ENCODE results near the gene CREBBP.

The CREBBP gene

GRCh38 chr16:3730161-3731125, 150.1 kb downstream of the CREBBP start:
- Histone ChIP-seq H3K9me3 (ENCODE audit: control insufficient read depth in 1 of 2, low read length in 2 of 2) (no peaks in the 10 kb centered on the region), H3K4me3 (ENCODE audit: low read depth in 1 of 2, low read length in 2 of 2) (no peak overlapping the region), H3K36me3 (ENCODE audit: control insufficient read depth in 1 of 2, insufficient read depth in 2 of 2, low read length in 2 of 2) (peaks cover 49 to 80% of the 10 kb centered on the region in 2 donors), H3K4me1 (ENCODE audit: control insufficient read depth in 1 of 2, insufficient read depth in 2 of 2, low read length in 2 of 2) (no peaks in the 10 kb centered on the region), H3K9ac (ENCODE audit: low read depth in 1 of 2, low read length in 2 of 2) (no peak overlapping the region), H3K27me3 (ENCODE audit: control insufficient read depth in 1 of 2, insufficient read depth in 2 of 2, low read length in 2 of 2) (no peaks in the 10 kb centered on the region), H3K27ac (ENCODE audit: low read depth, low read length) (no peak overlapping the region)

GRCh38 chr16:3729161-3730112, 151.1 kb downstream of the CREBBP start:
- no peaks in the 10 kb centered on the region for H3K27me3 ChIP-seq (ENCODE audit: control insufficient read depth in 1 of 2, insufficient read depth in 2 of 2, low read length in 2 of 2)
- no peak overlapping the region for H3K9ac ChIP-seq (ENCODE audit: low read depth in 1 of 2, low read length in 2 of 2)
- H3K27ac ChIP-seq (ENCODE audit: low read depth, low read length): no peak overlapping the region
- no peak overlapping the region for H3K4me3 ChIP-seq (ENCODE audit: low read depth in 1 of 2, low read length in 2 of 2)
- no peaks in the 10 kb centered on the region for H3K9me3 ChIP-seq (ENCODE audit: control insufficient read depth in 1 of 2, low read length in 2 of 2)
- H3K36me3 ChIP-seq (ENCODE audit: control insufficient read depth in 1 of 2, insufficient read depth in 2 of 2, low read length in 2 of 2): peaks cover 42 to 70% of the 10 kb centered on the region in 2 donors
- H3K4me1 ChIP-seq (ENCODE audit: control insufficient read depth in 1 of 2, insufficient read depth in 2 of 2, low read length in 2 of 2): no peaks in the 10 kb centered on the region

- Histone ChIP-seq H3K9ac (ENCODE audit: low read depth in 1 of 2, low read length in 2 of 2) (no peak overlapping the region), H3K36me3 (ENCODE audit: control insufficient read depth in 1 of 2, insufficient read depth in 2 of 2, low read length in 2 of 2) (peaks cover 37 to 63% of the 10 kb centered on the region in 2 donors), H3K4me1 (ENCODE audit: control insufficient read depth in 1 of 2, insufficient read depth in 2 of 2, low read length in 2 of 2) (no peaks in the 10 kb centered on the region), H3K27ac (ENCODE audit: low read depth, low read length) (no peak overlapping the region), H3K9me3 (ENCODE audit: control insufficient read depth in 1 of 2, low read length in 2 of 2) (no peaks in the 10 kb centered on the region), H3K27me3 (ENCODE audit: control insufficient read depth in 1 of 2, insufficient read depth in 2 of 2, low read length in 2 of 2) (no peaks in the 10 kb centered on the region), H3K4me3 (ENCODE audit: low read depth in 1 of 2, low read length in 2 of 2) (no peak overlapping the region)
Observed at GRCh38 chr16:3728424-3729160, 151.9 kb downstream of the CREBBP start.

GRCh38 chr16:3727806-3728381, 152.6 kb downstream of the CREBBP start:
- H3K27ac ChIP-seq (ENCODE audit: low read depth, low read length): no peak overlapping the region
- H3K4me3 ChIP-seq (ENCODE audit: low read depth in 1 of 2, low read length in 2 of 2): no peak overlapping the region
- H3K27me3 ChIP-seq (ENCODE audit: control insufficient read depth in 1 of 2, insufficient read depth in 2 of 2, low read length in 2 of 2): no peaks in the 10 kb centered on the region
- no peaks in the 10 kb centered on the region for H3K9me3 ChIP-seq (ENCODE audit: control insufficient read depth in 1 of 2, low read length in 2 of 2)
- H3K4me1 ChIP-seq (ENCODE audit: control insufficient read depth in 1 of 2, insufficient read depth in 2 of 2, low read length in 2 of 2): no peaks in the 10 kb centered on the region
- H3K36me3 ChIP-seq (ENCODE audit: control insufficient read depth in 1 of 2, insufficient read depth in 2 of 2, low read length in 2 of 2): peaks cover 37 to 60% of the 10 kb centered on the region in 2 donors
- no peak overlapping the region for H3K9ac ChIP-seq (ENCODE audit: low read depth in 1 of 2, low read length in 2 of 2)

GRCh38 chr16:3726021-3726687, 154.4 kb downstream of the CREBBP start:
- H3K27me3 ChIP-seq (ENCODE audit: control insufficient read depth in 1 of 2, insufficient read depth in 2 of 2, low read length in 2 of 2): no peaks in the 10 kb centered on the region
- no peaks in the 10 kb centered on the region for H3K4me1 ChIP-seq (ENCODE audit: control insufficient read depth in 1 of 2, insufficient read depth in 2 of 2, low read length in 2 of 2)
- no peak overlapping the region for H3K9ac ChIP-seq (ENCODE audit: low read depth in 1 of 2, low read length in 2 of 2)
- peaks cover 28 to 48% of the 10 kb centered on the region in 2 donors for H3K36me3 ChIP-seq (ENCODE audit: control insufficient read depth in 1 of 2, insufficient read depth in 2 of 2, low read length in 2 of 2)
- no peaks in the 10 kb centered on the region for H3K9me3 ChIP-seq (ENCODE audit: control insufficient read depth in 1 of 2, low read length in 2 of 2)
- H3K4me3 ChIP-seq (ENCODE audit: low read depth in 1 of 2, low read length in 2 of 2): no peak overlapping the region
- no peak overlapping the region for H3K27ac ChIP-seq (ENCODE audit: low read depth, low read length)

GRCh38 chr16:3725276-3725675, 155.2 kb downstream of the CREBBP start:
- Histone ChIP-seq H3K9ac (ENCODE audit: low read depth in 1 of 2, low read length in 2 of 2) (no peak overlapping the region), H3K27ac (ENCODE audit: low read depth, low read length) (no peak overlapping the region), H3K4me3 (ENCODE audit: low read depth in 1 of 2, low read length in 2 of 2) (no peak overlapping the region), H3K9me3 (ENCODE audit: control insufficient read depth in 1 of 2, low read length in 2 of 2) (no peaks in the 10 kb centered on the region), H3K36me3 (ENCODE audit: control insufficient read depth in 1 of 2, insufficient read depth in 2 of 2, low read length in 2 of 2) (peaks cover 19 to 39% of the 10 kb centered on the region in 2 donors), H3K4me1 (ENCODE audit: control insufficient read depth in 1 of 2, insufficient read depth in 2 of 2, low read length in 2 of 2) (no peaks in the 10 kb centered on the region), H3K27me3 (ENCODE audit: control insufficient read depth in 1 of 2, insufficient read depth in 2 of 2, low read length in 2 of 2) (no peaks in the 10 kb centered on the region)

- no peaks in the 10 kb centered on the region for H3K27me3 ChIP-seq (ENCODE audit: control insufficient read depth in 1 of 2, insufficient read depth in 2 of 2, low read length in 2 of 2)
Observed at GRCh38 chr16:3722508-3722907, 158.0 kb downstream of the CREBBP start.

GRCh38 chr16:3720418-3720817, 160.1 kb downstream of the CREBBP start:
- Histone ChIP-seq H3K27me3 (ENCODE audit: control insufficient read depth in 1 of 2, insufficient read depth in 2 of 2, low read length in 2 of 2) (no peaks in the 10 kb centered on the region), H3K36me3 (ENCODE audit: control insufficient read depth in 1 of 2, insufficient read depth in 2 of 2, low read length in 2 of 2) (no peaks in the 10 kb centered on the region), H3K27ac (ENCODE audit: low read depth, low read length) (no peak overlapping the region), H3K9me3 (ENCODE audit: control insufficient read depth in 1 of 2, low read length in 2 of 2) (no peaks in the 10 kb centered on the region), H3K4me3 (ENCODE audit: low read depth in 1 of 2, low read length in 2 of 2) (no peak overlapping the region), H3K9ac (ENCODE audit: low read depth in 1 of 2, low read length in 2 of 2) (no peak overlapping the region), H3K4me1 (ENCODE audit: control insufficient read depth in 1 of 2, insufficient read depth in 2 of 2, low read length in 2 of 2) (peaks cover 5 to 11% of the 10 kb centered on the region in 2 donors)

More at GRCh38 chr16:3722508-3722907, 158.0 kb downstream of the CREBBP start:
- H3K9ac ChIP-seq (ENCODE audit: low read depth in 1 of 2, low read length in 2 of 2): no peak overlapping the region
- H3K4me3 ChIP-seq (ENCODE audit: low read depth in 1 of 2, low read length in 2 of 2): no peak overlapping the region
- H3K4me1 ChIP-seq (ENCODE audit: control insufficient read depth in 1 of 2, insufficient read depth in 2 of 2, low read length in 2 of 2): peaks cover 4 to 5% of the 10 kb centered on the region in 2 donors
- no peak overlapping the region for H3K27ac ChIP-seq (ENCODE audit: low read depth, low read length)
- no peaks in the 10 kb centered on the region for H3K9me3 ChIP-seq (ENCODE audit: control insufficient read depth in 1 of 2, low read length in 2 of 2)
- peaks cover 4 to 12% of the 10 kb centered on the region in 2 donors for H3K36me3 ChIP-seq (ENCODE audit: control insufficient read depth in 1 of 2, insufficient read depth in 2 of 2, low read length in 2 of 2)

GRCh38 chr16:3718628-3719027, 161.9 kb downstream of the CREBBP start:
- Histone ChIP-seq H3K9me3 (ENCODE audit: control insufficient read depth in 1 of 2, low read length in 2 of 2) (no peaks in the 10 kb centered on the region), H3K9ac (ENCODE audit: low read depth in 1 of 2, low read length in 2 of 2) (no peak overlapping the region), H3K27ac (ENCODE audit: low read depth, low read length) (no peak overlapping the region), H3K4me1 (ENCODE audit: control insufficient read depth in 1 of 2, insufficient read depth in 2 of 2, low read length in 2 of 2) (peaks cover 5 to 11% of the 10 kb centered on the region in 2 donors), H3K4me3 (ENCODE audit: low read depth in 1 of 2, low read length in 2 of 2) (no peak overlapping the region), H3K27me3 (ENCODE audit: control insufficient read depth in 1 of 2, insufficient read depth in 2 of 2, low read length in 2 of 2) (no peaks in the 10 kb centered on the region), H3K36me3 (ENCODE audit: control insufficient read depth in 1 of 2, insufficient read depth in 2 of 2, low read length in 2 of 2) (peaks cover 0 to 5% of the 10 kb centered on the region in 2 donors)
